OCI-LY7 (cell line): ENCODE results near the gene GPN3. TPM values are rescaled to one million over a fixed set of nuclear protein-coding genes. Genes with fewer than 3 reads are reported as not detected.
A peak's percentile ranks its signal among the peaks of the same experiment; 100 is the strongest.

Experiments
- Bru-seq: library from RNA; stranded (reverse); fragments of 400-500 nt; gene quantifications from one replicate; lab custom pipeline; 2021; lab: Mats Ljungman, UMichigan
- BruChase-seq, 2 experiments: library from RNA; stranded (reverse); fragments of 400-500 nt; gene quantifications; one replicate each; lab custom pipeline; 2021; lab: Mats Ljungman, UMichigan
- BruUV-seq: library from RNA; stranded (reverse); fragments of 400-500 nt; replicated peaks from 2 replicates; lab custom pipeline; 2021; lab: Mats Ljungman, UMichigan
- CTCF ChIA-PET: fragments of 300-600 bp; sonication (Branson Sonifier 250); formaldehyde crosslinking; loops from one replicate; lab custom pipeline; 2022; ENCODE audit warnings: antibody characterized with exemption; ENCODE audit not compliant: unreplicated experiment; lab: Charles Lee
- POLR2A ChIA-PET: fragments of 300-600 bp; sonication (Branson Sonifier 250); formaldehyde crosslinking; loops from one replicate; lab custom pipeline; 2022; ENCODE audit warnings: antibody characterized with exemption; lab: Charles Lee
- DNase-seq: peaks from one replicate; pipeline ENCODE4 v3.0.0-alpha.2; 2015; ENCODE audit warnings: low spot score
- H2AFZ ChIP-seq: fragments of 200-600 bp; sonication (generic), shearing (Covaris generic); 2 replicates; pipeline ENCODE4 v1.6.1; 2014; ENCODE audit warnings: mild to moderate bottlenecking, antibody characterized with exemption, low read length, moderate library complexity
- H3K27ac ChIP-seq: fragments of 200-600 bp; sonication (generic); 2 replicates; pipeline ENCODE4 v1.5.1; 2014; ENCODE audit warnings: mixed run types, low read depth, mild to moderate bottlenecking, moderate library complexity, low read length, inconsistent platforms; ENCODE audit not compliant: poor library complexity, severe bottlenecking
- H3K36me3 ChIP-seq: fragments of 200-600 bp; sonication (generic); 2 replicates; pipeline ENCODE4 v1.6.1; 2014; ENCODE audit warnings: mild to moderate bottlenecking, antibody characterized with exemption, low read length, moderate library complexity, mixed read lengths; ENCODE audit not compliant: insufficient read depth
- H3K4me1 ChIP-seq: fragments of 200-600 bp; sonication (generic); 2 replicates; pipeline ENCODE4 v1.5.1; 2014; ENCODE audit warnings: mild to moderate bottlenecking, low read length; ENCODE audit not compliant: insufficient read depth, poor library complexity, severe bottlenecking
- H3K4me2 ChIP-seq: fragments of 200-600 bp; sonication (generic); 2 replicates; pipeline ENCODE4 v1.6.1; 2014; ENCODE audit warnings: mild to moderate bottlenecking, low read length
- H3K4me3 ChIP-seq: fragments of 200-600 bp; sonication (generic); 2 replicates; pipeline ENCODE4 v1.5.1; 2014; ENCODE audit warnings: mild to moderate bottlenecking, low read depth, low read length; ENCODE audit not compliant: poor library complexity, severe bottlenecking
- H3K79me2 ChIP-seq: fragments of 200-600 bp; sonication (generic); 2 replicates; pipeline ENCODE4 v1.6.1; 2016; ENCODE audit warnings: low read depth, mild to moderate bottlenecking, low read length, moderate library complexity, mixed read lengths; ENCODE audit not compliant: insufficient read depth
- H3K9me2 ChIP-seq: fragments of 200-600 bp; sonication (generic); 2 replicates; pipeline ENCODE4 v1.6.1; 2016; ENCODE audit warnings: mild to moderate bottlenecking, low read length, mixed read lengths; ENCODE audit not compliant: insufficient read depth
- H3K9me3 ChIP-seq: fragments of 200-600 bp; sonication (generic); 2 replicates; pipeline ENCODE4 v1.6.1; 2014; ENCODE audit warnings: mild to moderate bottlenecking, mixed run types, low read length, mixed read lengths
- H4K20me1 ChIP-seq: fragments of 200-600 bp; sonication (generic); 2 replicates; pipeline ENCODE4 v1.6.1; 2014; ENCODE audit warnings: mild to moderate bottlenecking, antibody characterized with exemption, low read length, moderate library complexity, mixed read lengths; ENCODE audit not compliant: insufficient read depth
- CTCF ChIP-seq: fragments of 200-600 bp; sonication (generic); conservative IDR thresholded peaks from 2 replicates; pipeline ENCODE4 v1.5.1; 2014; ENCODE audit warnings: mild to moderate bottlenecking, antibody characterized with exemption, low read length, moderate library complexity, mixed read lengths
- EZH2phosphoT487 ChIP-seq: fragments of 200-600 bp; sonication (generic); IDR thresholded peaks from 2 replicates; pipeline ENCODE4 v1.6.1; 2018; ENCODE audit warnings: low read depth, borderline replicate concordance, mild to moderate bottlenecking, mixed run types, antibody characterized with exemption, low read length, moderate library complexity, mixed read lengths
- intact Hi-C: fragments of 100-400 bp; cut with micrococcal nuclease; formaldehyde crosslinking; loops from one replicate; pipeline ENCODE4 v1.10.0; 2022; ENCODE audit not compliant: unreplicated experiment
- long read RNA-seq: library from polyadenylated mRNA; stranded (forward); transcript quantifications from one replicate; pipeline ENCODE4 v2.0.0, GENCODE V29; 2022
- total RNA-seq, 2 experiments: library from RNA; depleted of rRNA in 1 of 2; stranded (reverse); fragments of >200 nt in 1 of 2; shearing (Covaris generic) in 1 of 2; gene quantifications; 2 replicates each; pipeline ENCODE4 v1.2.3, GENCODE V29; 2014 to 2022

GPN3 gene
- total RNA-seq (2014; rRNA removed; shearing (Covaris generic)) (18.6 and 24.2 TPM in 2 replicates), total RNA-seq (2022) (39.9 and 43.7 TPM in 2 replicates), Bru-seq, nascent RNA (percentile 61 among the genes with signal in this experiment), BruChase-seq, experiment 1, labeled RNA remaining after a 6-hour chase (percentile 68 among the genes with signal in this experiment), BruChase-seq, experiment 2, labeled RNA remaining after a 2-hour chase (percentile 72 among the genes with signal in this experiment)
- long read RNA-seq, transcript GPN3-202 (8 exons, 1,491 nt): minor isoform, 5 of 117 reads
- long read RNA-seq, transcript GPN3-201 (8 exons, 1,468 nt): major isoform, 101 of 117 reads
- long read RNA-seq, partial matches to known transcripts: 4 of 117 reads
- long read RNA-seq, other reads (novel, unspliced or antisense): 7 of 117 reads

- H3K27ac ChIP-seq: peak within 1 kb of the TSS; percentile 82
- no peaks in the 10 kb centered on the region for H3K9me3 ChIP-seq
- peak within 1 kb of the TSS; percentile 95 for H3K4me3 ChIP-seq
- peaks cover 30% of the 10 kb centered on the region for H3K4me1 ChIP-seq
- peak within 1 kb of the TSS; percentile 86 for H3K4me2 ChIP-seq
- ChIA-PET POLR2A (interaction anchor here (0.6 to 5.3 kb wide), 15 partner anchors 9 to 1293 kb away, joined by 3 to 28 read pairs (median 3); partner anchors contain the start of genes ARPC3 and TCTN1), CTCF (interaction anchor here (0.6 to 1.7 kb wide), 6 partner anchors 11 to 133 kb away, joined by 3 to 14 read pairs (median 4); partner anchors contain the start of gene ARPC3)
- peaks cover 61% of the 10 kb centered on the region for H3K79me2 ChIP-seq
- TSS peak; percentile 67 for BruUV-seq
- H3K9me2 ChIP-seq: no peaks in the 10 kb centered on the region
- peak within 1 kb of the TSS; percentile 79 for H2AFZ ChIP-seq
- H3K36me3 ChIP-seq: peaks cover 45% of the 10 kb centered on the region
- H4K20me1 ChIP-seq: no peaks in the 10 kb centered on the region
- intact Hi-C loops: loop anchor here (1.0 kb wide), 3 partner anchors 18 to 132 kb away; partner anchors contain the start of genes ARPC3, RAD9B and VPS29
- DNase-seq: peak; percentile 99
- TF ChIP-seq EZH2phosphoT487 (no peak), CTCF (no peak)
Observed at GRCh38 chr12:110468214-110469048, at the start of gene GPN3, which contains the start of gene FAM216A. Gene GPN3, minus strand, starts transcription at chr12:110468257. Its CDS starts 54 bp downstream, at chr12:110468203. Gene FAM216A, plus strand, starts transcription at chr12:110468845. Its CDS starts 31 bp downstream, at chr12:110468876.

- Histone ChIP-seq H3K27ac (no peak overlapping the region), H3K9me3 (no peaks in the 10 kb centered on the region), H3K36me3 (no peaks in the 10 kb centered on the region), H2AFZ (no peak overlapping the region), H3K79me2 (no peaks in the 10 kb centered on the region), H3K4me1 (no peaks in the 10 kb centered on the region), H3K4me3 (no peak overlapping the region), H3K4me2 (no peak overlapping the region), H3K9me2 (no peaks in the 10 kb centered on the region), H4K20me1 (no peaks in the 10 kb centered on the region)
- no peak for DNase-seq
- no TSS peak for BruUV-seq
- no peak for TF ChIP-seq EZH2phosphoT487
- no peak for TF ChIP-seq CTCF
- CTCF ChIA-PET: interaction anchor here (0.7 kb wide), 1 partner anchor 18 kb away, joined by 3 read pairs; no protein-coding TSS in a partner anchor
- POLR2A ChIA-PET: interaction anchor here (0.6 kb wide), 1 partner anchor 86 kb away, joined by 4 read pairs; no protein-coding TSS in a partner anchor
- intact Hi-C loops: no loop called here
Observed at GRCh38 chr12:110516995-110517394, 48.9 kb upstream of the GPN3 start.
